HAP-1 (cell line): ENCODE results near the gene PDZD2.
"Not testable (repeated sequence)": the region's sequence is repeated elsewhere in the genome, so short reads cannot be mapped to it uniquely, and the experiment has no call there.

ENCODE experiments used
- DNase-seq, 2 experiments: peaks; one replicate each; pipeline ENCODE4 v3.0.0-alpha.2; 2016 to 2020; ENCODE audit warnings: low spot score in 2 of 2
- H3K27me3 ChIP-seq: fragments of 250-450 bp; sonication (Bioruptor Pico); 2 replicates; pipeline ENCODE4 v1.5.1; 2020; ENCODE audit warnings: low read depth, mild to moderate bottlenecking, moderate library complexity
- H3K36me3 ChIP-seq: fragments of 250-450 bp; sonication (Bioruptor Pico); replicated peaks from 2 replicates; pipeline ENCODE4 v1.5.1; 2020; ENCODE audit warnings: mild to moderate bottlenecking
- H3K4me1 ChIP-seq: fragments of 250-450 bp; sonication (Bioruptor Pico); 2 replicates; pipeline ENCODE4 v1.5.1; 2020; ENCODE audit warnings: mild to moderate bottlenecking
- H3K4me3 ChIP-seq: fragments of 250-450 bp; sonication (Bioruptor Pico); 2 replicates; pipeline ENCODE4 v1.5.1; 2020; ENCODE audit warnings: mild to moderate bottlenecking, moderate library complexity
- H3K9me3 ChIP-seq: fragments of 250-450 bp; sonication (Bioruptor Pico); 2 replicates; pipeline ENCODE4 v1.5.1; 2020; ENCODE audit warnings: mild to moderate bottlenecking, moderate library complexity
- in situ Hi-C: fragments of 300-500 bp; cut with MboI; formaldehyde crosslinking; loops from 3 replicates; pipeline ENCODE4 v1.14.3; 2020; ENCODE audit warnings: low sequenced_read_pairs, inconsistent platforms, mixed read lengths

Gene PDZD2

DNA sequence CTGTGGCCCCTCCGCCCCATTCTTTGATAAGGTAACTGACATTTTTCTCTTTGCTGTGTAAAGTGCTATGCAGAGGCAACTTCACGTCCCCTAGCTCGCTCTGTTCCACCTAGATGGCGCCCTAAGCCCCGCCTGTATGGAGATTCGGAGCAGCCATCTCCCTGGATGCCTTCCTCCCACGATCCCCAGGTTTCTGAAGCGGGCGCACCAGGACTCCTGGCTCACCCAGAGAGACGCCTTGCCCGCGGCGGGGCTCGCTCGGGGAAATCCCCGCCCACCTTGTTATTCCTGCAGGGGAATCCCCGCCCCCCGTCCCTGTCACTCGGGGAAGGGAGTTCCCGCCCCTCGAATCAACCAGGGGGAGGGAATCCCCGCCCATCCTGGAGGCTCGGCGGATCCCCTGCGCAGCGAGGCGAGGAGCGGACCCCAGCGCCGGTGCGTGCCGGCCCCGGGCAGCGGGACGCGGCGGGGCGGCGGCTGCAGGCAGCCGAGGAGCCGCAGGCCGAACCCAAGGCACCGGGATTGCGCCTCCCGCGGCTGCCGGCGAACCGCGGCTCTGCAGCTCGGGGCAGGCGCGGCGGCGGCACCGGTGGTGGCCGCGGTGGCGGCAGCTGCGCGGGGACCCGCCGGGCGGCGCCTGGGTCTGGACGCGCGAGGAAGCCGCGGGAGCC, at the start of gene PDZD2:
TSS of gene PDZD2 (plus strand) at position 384 of the 671 bp plus-strand sequence.
- DNase-seq: peak; percentile 90 to 97
- no peaks in the 10 kb centered on the region for H3K9me3 ChIP-seq
- in situ Hi-C loops: no loop called here
- H3K4me1 ChIP-seq: peaks cover 7% of the 10 kb centered on the region
- no peaks in the 10 kb centered on the region for H3K27me3 ChIP-seq
- no peaks in the 10 kb centered on the region for H3K36me3 ChIP-seq
- peak within 1 kb of the TSS; percentile 48 for H3K4me3 ChIP-seq

DNA sequence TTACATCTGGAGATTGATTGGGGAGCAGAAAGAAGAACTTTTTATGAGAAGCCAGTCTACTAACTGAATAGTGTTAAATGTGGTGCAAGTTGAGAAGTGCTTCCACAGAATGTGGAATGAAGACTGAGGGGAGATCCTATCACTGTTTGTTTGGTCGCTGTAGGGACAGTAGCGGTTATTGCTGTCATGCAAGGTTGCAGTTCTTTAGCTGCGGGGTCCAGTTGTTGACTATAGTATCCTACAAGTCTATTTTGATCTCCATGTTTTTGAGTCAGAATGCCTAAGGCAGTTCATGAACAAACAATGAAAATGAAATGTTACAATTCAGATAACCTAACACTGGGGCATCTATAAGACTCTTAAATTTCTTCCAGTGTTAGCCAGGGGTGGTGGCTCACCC, 45.3 kb upstream of the PDZD2 start:
- in situ Hi-C loops: no loop called here
- H3K36me3 ChIP-seq: no peaks in the 10 kb centered on the region
- no peak for DNase-seq
- no peaks in the 10 kb centered on the region for H3K9me3 ChIP-seq
- H3K4me1 ChIP-seq: no peaks in the 10 kb centered on the region
- peaks cover 30% of the 10 kb centered on the region for H3K27me3 ChIP-seq
- no peak overlapping the region for H3K4me3 ChIP-seq

DNA sequence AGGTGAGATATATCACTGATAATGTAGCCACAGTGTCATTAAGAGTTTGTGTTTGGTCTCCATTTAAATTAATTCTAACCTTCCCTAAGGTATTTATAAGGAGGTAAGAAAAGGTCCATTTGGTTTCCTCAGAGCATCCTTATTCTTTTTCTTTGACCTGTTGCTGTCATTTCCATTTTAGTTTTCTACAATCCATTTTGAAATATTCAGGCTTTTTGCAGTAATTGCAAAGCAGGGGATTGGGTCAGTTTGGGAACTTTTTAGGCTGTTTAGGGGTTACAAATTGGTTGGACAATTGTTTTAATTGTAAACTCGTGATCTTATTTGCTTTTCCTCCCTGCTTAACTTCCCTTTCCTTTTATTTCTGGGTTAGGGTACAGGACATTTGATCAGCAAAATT, 42.6 kb upstream of the PDZD2 start:
- in situ Hi-C loops: no loop called here
- no peaks in the 10 kb centered on the region for H3K4me1 ChIP-seq
- DNase-seq: no peak
- no peaks in the 10 kb centered on the region for H3K36me3 ChIP-seq
- no peaks in the 10 kb centered on the region for H3K9me3 ChIP-seq
- peaks cover 30% of the 10 kb centered on the region for H3K27me3 ChIP-seq
- H3K4me3 ChIP-seq: no peak overlapping the region

DNA sequence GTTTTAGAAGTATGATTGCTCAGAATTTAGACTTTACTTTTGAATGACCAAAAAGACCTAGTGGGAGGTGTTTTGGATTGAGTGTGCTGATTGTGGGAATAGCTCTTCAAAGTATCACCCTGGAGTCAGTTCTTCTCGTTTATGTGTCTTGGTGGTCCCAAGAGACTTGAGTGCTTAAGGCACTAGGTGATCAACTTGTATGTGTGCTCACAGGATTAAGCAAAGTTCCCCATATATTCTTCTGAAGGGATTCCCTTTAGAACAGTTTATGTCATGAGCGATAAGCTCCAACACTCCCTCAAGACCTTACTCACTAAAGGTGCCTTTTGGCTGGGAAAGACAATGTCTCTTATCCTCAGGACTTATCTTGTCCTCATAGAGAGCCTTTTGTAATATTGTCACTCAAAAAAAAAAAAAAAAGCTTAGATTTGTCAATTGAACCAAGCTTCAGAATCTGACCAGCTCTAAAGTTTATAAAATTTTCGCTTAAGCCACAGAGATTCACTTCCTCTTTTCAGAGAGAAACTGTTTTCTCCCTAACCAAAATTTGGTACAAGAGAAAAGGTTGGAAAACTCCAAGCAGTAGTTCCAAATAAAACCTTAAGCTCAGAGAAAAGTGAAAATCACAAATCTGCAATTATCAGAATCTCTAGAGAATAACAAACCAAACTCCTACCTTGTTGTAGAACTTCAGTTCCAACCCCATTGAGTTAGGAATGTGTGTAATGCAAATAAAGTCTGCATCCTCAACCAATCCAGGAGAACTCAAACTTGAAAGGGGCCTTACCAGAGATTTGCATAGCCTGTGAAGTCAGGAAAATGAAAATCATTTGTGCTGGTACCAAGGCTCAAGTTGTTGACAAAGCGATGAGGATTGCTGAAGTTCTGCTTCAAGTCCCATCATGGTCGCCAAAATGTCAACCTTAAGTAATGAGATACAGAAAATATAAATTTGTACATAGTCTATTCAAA, 40.0 kb upstream of the PDZD2 start:
- H3K4me3 ChIP-seq: no peak overlapping the region
- peaks cover 18% of the 10 kb centered on the region for H3K27me3 ChIP-seq
- no peaks in the 10 kb centered on the region for H3K36me3 ChIP-seq
- in situ Hi-C loops: no loop called here
- DNase-seq: no peak
- no peaks in the 10 kb centered on the region for H3K9me3 ChIP-seq
- H3K4me1 ChIP-seq: no peaks in the 10 kb centered on the region

DNA sequence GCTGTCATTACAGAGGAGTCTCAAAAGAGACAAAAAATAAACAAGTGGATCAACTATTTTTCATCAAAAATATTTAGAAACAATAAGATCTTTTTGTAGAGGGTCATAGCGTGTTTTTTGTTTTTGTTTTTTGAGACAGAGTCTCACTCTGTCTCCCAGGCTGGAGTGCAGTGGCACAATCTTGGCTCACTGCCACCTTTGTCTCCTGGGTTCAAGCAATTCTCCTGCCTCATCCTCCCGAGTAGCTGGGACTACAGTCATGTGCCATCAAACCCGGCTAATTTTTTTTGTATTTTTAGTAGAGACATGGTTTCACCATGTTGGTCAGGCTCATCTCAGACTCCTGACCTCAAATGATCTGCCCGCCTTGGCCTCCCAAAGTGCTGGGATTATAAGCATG, 36.6 kb upstream of the PDZD2 start:
- DNase-seq, in situ Hi-C loops, H3K36me3 ChIP-seq: not testable (repeated sequence)

DNA sequence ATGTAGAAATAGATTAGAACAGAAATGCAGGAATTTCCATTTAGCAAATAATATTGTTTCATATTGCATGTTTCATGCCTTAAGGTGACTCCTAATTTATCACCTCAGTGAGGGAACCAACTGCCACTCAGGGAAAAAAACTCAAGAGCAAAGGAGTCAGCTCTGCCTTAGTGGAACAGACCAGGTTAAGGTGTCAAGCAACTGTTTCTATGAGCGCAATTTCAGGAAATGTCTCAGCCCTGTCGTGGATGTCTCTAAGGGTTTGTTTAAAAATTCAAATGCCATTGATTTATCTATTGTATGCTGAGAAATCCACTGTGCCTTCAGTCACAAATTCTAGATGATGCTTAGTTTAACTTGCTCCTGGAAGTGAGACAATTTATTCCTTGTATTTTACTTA, 34.7 kb upstream of the PDZD2 start:
- Histone ChIP-seq H3K4me3 (no peak overlapping the region), H3K4me1 (no peaks in the 10 kb centered on the region), H3K36me3 (no peaks in the 10 kb centered on the region), H3K27me3 (no peaks in the 10 kb centered on the region), H3K9me3 (no peaks in the 10 kb centered on the region)
- DNase-seq: no peak
- in situ Hi-C loops: no loop called here

More for the DNA sequence above, 36.6 kb upstream of the PDZD2 start:
- H3K9me3 ChIP-seq, H3K4me1 ChIP-seq, H3K4me3 ChIP-seq, H3K27me3 ChIP-seq: not testable (repeated sequence)

DNA sequence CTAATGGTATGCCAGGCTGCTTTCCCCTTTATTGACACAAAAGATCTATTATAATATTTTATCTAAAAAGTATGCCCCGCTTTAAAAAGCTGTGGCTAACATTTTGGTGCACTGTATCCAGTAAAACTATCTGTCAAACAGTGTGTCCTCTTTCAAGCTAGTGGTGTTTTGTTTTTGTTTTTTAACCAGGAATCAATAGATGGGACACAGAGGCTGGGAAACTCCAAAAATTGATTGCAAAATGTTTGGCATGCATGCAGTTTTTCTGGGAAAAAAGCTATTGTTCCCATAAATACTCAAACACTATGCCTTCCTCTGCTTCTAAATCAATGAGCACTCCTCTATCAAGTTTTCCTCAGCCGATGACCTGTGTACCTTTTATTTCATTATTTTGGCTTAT, 34.3 kb upstream of the PDZD2 start:
- H3K4me3 ChIP-seq: no peak overlapping the region
- H3K27me3 ChIP-seq: no peaks in the 10 kb centered on the region
- no peaks in the 10 kb centered on the region for H3K36me3 ChIP-seq
- no peaks in the 10 kb centered on the region for H3K9me3 ChIP-seq
- DNase-seq: no peak
- H3K4me1 ChIP-seq: no peaks in the 10 kb centered on the region
- in situ Hi-C loops: no loop called here

DNA sequence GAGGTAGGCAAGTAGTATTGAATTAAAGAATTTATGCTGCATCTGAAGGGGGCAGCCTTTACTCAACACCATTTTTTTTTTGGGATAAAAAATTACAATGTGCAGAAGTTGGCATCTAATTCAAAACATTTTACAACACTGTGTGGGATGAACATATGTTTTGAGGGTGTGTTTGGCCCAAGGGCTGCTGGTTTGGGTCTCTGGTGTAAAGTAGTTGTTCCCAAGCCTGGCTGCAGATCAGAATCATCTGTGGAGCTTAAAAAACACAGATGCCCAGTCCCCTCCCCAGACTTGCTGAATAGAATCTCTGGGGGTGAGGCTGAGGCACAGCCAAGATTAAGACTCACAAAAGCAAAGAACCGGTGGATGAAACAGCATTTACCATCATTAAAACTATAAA, 33.0 kb upstream of the PDZD2 start:
- DNase-seq: no peak
- in situ Hi-C loops: no loop called here
- Histone ChIP-seq H3K4me3 (no peak overlapping the region), H3K4me1 (no peaks in the 10 kb centered on the region), H3K36me3 (no peaks in the 10 kb centered on the region), H3K9me3 (no peaks in the 10 kb centered on the region), H3K27me3 (no peaks in the 10 kb centered on the region)

DNA sequence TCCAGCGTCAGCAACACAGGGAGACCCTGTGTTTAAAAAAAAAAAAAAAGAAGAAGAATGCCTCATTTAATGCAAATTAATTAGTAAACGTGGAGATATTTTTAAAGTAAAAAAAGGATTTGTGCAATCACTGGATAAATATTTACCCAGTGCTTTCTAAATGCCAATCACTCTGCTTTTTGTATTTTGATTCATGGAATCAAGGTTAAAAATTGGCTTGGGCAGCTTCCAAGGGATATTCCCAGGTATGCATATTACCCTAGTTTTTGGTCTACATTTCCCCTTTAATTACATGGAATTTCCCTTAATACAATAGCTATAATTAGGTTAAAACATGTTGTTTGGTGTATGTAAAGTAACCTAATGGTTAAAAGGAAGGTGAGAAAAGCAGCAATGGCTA, 31.4 kb upstream of the PDZD2 start:
- H3K27me3 ChIP-seq: no peaks in the 10 kb centered on the region
- in situ Hi-C loops: no loop called here
- no peaks in the 10 kb centered on the region for H3K36me3 ChIP-seq
- H3K4me3 ChIP-seq: no peak overlapping the region
- H3K4me1 ChIP-seq: no peaks in the 10 kb centered on the region
- no peak for DNase-seq
- no peaks in the 10 kb centered on the region for H3K9me3 ChIP-seq

DNA sequence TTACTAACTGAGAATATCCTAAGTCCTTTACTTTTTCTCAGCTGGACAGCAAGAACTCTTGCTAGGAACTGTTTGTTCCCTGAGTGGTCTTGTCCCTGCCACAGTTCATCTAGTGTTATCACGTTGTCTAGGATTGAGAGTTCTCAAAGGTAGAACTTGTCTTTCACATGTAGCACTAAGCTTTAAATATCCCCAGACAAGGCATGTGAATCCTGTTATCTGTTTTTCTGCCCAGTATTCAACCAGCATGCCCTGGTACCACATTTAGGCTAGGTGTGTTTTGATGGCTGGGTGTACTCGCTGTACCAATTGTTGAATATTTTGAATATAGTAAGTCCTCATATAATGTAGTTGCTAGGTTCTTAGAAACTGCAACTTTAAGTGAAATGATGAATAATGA, 27.9 kb upstream of the PDZD2 start:
- DNase-seq: no peak
- Histone ChIP-seq H3K4me3 (no peak overlapping the region), H3K36me3 (no peaks in the 10 kb centered on the region), H3K9me3 (no peaks in the 10 kb centered on the region), H3K27me3 (no peaks in the 10 kb centered on the region), H3K4me1 (peaks cover 6% of the 10 kb centered on the region; the same call in 1 of the 2 replicates)
- in situ Hi-C loops: no loop called here

DNA sequence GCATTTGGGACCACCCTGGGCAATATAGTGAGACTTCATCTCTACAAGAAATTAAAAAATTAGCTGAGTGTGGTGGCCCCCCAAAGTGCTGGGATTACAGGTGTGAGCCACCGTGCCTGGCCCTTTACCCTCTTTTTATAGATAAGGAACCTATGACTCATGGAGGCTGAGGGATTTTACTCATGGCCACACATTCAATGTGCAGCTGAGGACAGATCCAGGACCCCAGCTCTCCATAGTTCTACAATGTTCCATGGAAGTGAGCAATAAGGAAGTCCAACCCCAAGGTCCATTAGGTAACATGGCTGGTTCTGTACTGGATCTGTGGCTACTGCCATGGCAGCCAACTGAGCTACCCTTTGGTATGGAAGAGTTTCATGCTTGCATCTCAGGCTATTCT, 25.3 kb upstream of the PDZD2 start:
- H3K36me3 ChIP-seq: no peaks in the 10 kb centered on the region
- peaks cover 6% of the 10 kb centered on the region; the same call in 1 of the 2 replicates for H3K4me1 ChIP-seq
- no peaks in the 10 kb centered on the region for H3K27me3 ChIP-seq
- in situ Hi-C loops: no loop called here
- DNase-seq: no peak
- no peaks in the 10 kb centered on the region for H3K9me3 ChIP-seq
- no peak overlapping the region for H3K4me3 ChIP-seq

DNA sequence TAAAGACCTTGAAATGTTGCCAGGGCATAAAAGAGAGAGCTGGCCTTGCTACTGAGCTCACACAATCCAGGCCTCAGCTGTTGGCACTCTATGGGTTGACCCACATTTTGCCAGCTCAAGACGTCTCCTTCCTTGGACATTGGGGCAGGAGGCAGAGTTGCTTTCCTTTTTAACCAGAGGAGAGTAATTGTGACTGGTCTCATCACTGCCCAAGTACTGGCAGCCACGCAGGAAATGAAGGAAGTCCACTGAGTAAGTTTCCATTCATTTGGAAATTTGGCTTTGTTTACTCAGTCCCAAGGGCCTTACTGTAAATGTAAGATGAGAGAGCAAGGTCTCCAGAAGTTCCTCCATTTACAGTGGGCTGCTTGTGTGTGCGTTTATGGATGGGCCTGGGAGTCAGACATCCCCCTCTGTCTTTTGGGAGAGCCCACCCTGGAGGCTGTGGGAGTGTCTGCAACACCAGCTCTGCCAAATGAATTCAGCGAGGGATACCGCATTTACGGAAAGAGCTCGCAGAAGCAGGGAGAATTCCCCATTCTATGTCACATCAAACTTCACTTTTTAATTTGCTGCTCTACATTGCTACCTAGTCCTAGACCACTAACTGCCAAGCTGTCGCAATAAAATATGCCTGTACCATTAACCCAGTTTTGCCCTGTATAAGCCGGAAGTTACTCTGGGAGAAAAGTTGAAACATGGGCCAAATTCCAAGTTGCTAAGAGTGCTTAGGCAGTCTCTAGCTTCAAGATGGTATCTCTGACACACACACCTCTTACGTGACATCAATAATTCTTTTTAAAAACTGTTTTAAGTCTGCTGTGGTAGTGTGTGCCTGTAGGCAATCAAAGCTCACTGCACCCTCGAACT, 24.5 kb upstream of the PDZD2 start:
- Histone ChIP-seq H3K4me3 (no peak overlapping the region), H3K36me3 (no peaks in the 10 kb centered on the region), H3K4me1 (peaks cover 6% of the 10 kb centered on the region; the same call in 1 of the 2 replicates), H3K9me3 (no peaks in the 10 kb centered on the region), H3K27me3 (no peaks in the 10 kb centered on the region)
- DNase-seq: no peak
- in situ Hi-C loops: no loop called here

DNA sequence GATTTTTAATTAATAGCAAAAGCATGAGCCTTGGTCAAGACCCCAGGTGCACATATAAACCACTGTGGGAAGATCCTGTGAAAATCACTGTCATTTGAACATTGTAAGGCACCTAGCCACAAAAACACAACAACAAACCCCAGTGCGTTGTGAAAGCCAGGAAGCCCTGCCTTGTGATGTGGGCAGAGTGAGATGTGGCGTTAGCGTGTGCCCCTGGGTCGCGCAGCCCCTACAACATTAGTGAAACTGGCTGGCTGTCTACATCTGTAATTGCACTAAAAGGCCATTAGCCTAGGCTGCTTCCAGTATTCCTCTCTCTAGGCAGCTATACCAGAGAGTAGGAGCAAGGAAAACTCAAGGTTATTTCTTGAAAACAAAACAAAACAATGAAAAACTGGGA, 21.1 kb upstream of the PDZD2 start:
- Histone ChIP-seq H3K36me3 (no peaks in the 10 kb centered on the region), H3K4me3 (no peak overlapping the region), H3K9me3 (no peaks in the 10 kb centered on the region), H3K27me3 (no peaks in the 10 kb centered on the region), H3K4me1 (peaks cover 6% of the 10 kb centered on the region; the same call in 1 of the 2 replicates)
- in situ Hi-C loops: no loop called here
- DNase-seq: no peak
